Activated CD4-positive, alpha-beta T cell treated with anti-CD3 and anti-CD28 coated beads for 1 hour (primary cell): ENCODE data around the gene FBXW5.

Source experiments
- DNase-seq: peaks from one replicate; pipeline ENCODE4 v3.0.0-alpha.2; 2020

Gene FBXW5

GRCh38 chr9:136961279-136962065 is 16.9 kb upstream of the FBXW5 start:
- no peak for DNase-seq

- no peak for DNase-seq
Measured at GRCh38 chr9:136960938-136961275, 16.4 kb upstream of the FBXW5 start.

- DNase-seq, result no peak
Measured at GRCh38 chr9:136960212-136960937, 15.8 kb upstream of the FBXW5 start.

GRCh38 chr9:136958898-136959850 is 14.6 kb upstream of the FBXW5 start:
- DNase-seq, result no peak

GRCh38 chr9:136958473-136958872 is 13.9 kb upstream of the FBXW5 start:
- no peak for DNase-seq

- no peak for DNase-seq
Measured at GRCh38 chr9:136957901-136958300, 13.4 kb upstream of the FBXW5 start.

- no peak for DNase-seq
Measured at GRCh38 chr9:136957461-136957860, 12.9 kb upstream of the FBXW5 start.

GRCh38 chr9:136956604-136957003 is 12.1 kb upstream of the FBXW5 start:
- DNase-seq, result no peak

- DNase-seq, result no peak
Measured at GRCh38 chr9:136955943-136956335, 11.4 kb upstream of the FBXW5 start.

GRCh38 chr9:136955202-136955942 is 10.8 kb upstream of the FBXW5 start:
- DNase-seq, result no peak

- no peak for DNase-seq
Measured at GRCh38 chr9:136954270-136955083, 9.9 kb upstream of the FBXW5 start.

GRCh38 chr9:136953771-136954269 is 9.3 kb upstream of the FBXW5 start:
- no peak for DNase-seq

GRCh38 chr9:136952876-136953770 is 8.6 kb upstream of the FBXW5 start:
- DNase-seq, result no peak

- no peak for DNase-seq
Measured at GRCh38 chr9:136952321-136952850, 7.8 kb upstream of the FBXW5 start.

- no peak for DNase-seq
Measured at GRCh38 chr9:136951541-136952320, 7.2 kb upstream of the FBXW5 start, which contains the start of gene LCN12. LCN12 (plus strand) TSS chr9:136952273; CDS start chr9:136952328, 55 bp downstream.

- no peak for DNase-seq
Measured at GRCh38 chr9:136950656-136951276, 6.2 kb upstream of the FBXW5 start.

GRCh38 chr9:136949817-136950655 is 5.5 kb upstream of the FBXW5 start:
- DNase-seq, result peak; percentile 94
